ENCODE data around the gene ADAMTS14. TPM values are rescaled to one million over a fixed set of nuclear protein-coding genes. Genes with fewer than 3 reads are reported as not detected.

Gene ADAMTS14
- total RNA-seq, 1 experiment from 2014 or later = not detected

GRCh38 chr10:70782746-70783680, 110.7 kb downstream of the ADAMTS14 start:
- no peak for DNase-seq (ENCODE audit: low spot score)

DNA sequence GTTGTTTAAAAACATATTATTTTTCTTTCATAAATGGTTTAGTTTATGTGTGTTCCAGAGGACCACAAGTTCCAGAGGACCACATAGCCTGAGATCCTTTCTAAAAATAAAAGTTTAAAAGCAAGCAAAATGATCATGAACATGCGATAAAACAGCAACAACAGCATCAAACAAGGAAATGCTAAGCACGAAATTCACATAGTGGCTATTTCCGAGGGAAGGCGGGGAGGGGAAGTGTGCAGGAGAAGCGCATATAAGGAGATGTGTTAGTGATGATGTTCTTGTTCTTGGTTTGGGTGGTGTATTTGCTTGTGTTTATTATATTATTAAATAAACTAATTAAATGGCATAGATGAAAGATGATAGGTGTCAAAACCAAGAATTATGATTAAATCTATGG, 111.7 kb downstream of the ADAMTS14 start:
- no peak for DNase-seq (ENCODE audit: low spot score)

DNA sequence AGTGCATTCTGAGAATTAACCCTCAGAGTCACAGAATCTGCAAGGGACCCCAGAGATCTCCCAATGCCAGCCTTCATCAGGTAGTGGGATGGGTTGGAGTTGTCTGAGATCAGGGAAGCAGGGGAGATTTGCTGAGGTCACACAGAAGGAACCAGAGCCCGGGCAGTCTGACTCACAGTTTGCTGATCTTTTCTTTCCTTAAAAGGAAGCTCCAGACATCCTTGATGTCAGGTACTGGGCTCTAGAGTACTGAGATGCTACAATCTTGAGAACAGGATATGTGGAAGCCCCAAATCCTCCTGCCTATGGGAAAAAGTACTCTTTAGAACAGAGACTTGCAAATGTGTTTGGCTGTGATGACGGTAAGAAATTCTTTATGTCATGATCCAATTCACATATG, 112.2 kb downstream of the ADAMTS14 start:
- DNase-seq (ENCODE audit: low spot score) = peak; percentile 54

GRCh38 chr10:70785190-70785589, 112.9 kb downstream of the ADAMTS14 start, which contains the start of gene TBATA:
Gene TBATA (minus strand): TSS chr10:70785377. CDS start chr10:70783379, 1,998 bp downstream.
- no peak for DNase-seq (ENCODE audit: low spot score)

DNA sequence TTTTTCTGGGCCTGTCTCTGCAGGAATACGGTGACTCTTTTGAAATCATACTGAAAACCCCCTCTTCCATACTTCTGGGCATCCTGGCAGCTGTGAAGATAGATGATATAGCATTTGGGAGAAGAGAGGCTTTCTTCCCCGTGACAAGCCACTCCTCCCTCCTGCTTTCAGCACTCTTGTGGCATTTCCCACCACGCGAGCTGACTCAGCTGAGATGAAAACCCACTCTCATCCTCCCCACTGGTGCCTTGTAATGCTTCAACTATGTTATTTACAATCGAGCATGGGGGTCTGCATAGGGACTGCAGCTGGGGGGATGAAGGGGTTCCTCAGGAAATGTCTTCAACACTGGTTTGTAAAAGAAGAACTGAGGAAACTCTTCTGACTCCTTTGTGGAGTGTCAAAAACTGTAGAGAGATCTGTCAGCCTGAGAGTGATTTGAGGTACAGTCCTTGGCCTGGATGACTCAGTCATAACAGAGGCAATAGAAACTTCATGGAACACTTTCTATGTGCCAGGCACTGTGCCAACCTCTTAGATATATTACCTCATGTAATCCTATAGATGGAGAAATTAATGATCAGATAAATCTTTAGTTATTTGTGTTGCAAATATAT, 114.6 kb downstream of the ADAMTS14 start:
- DNase-seq (ENCODE audit: low spot score) = no peak

DNA sequence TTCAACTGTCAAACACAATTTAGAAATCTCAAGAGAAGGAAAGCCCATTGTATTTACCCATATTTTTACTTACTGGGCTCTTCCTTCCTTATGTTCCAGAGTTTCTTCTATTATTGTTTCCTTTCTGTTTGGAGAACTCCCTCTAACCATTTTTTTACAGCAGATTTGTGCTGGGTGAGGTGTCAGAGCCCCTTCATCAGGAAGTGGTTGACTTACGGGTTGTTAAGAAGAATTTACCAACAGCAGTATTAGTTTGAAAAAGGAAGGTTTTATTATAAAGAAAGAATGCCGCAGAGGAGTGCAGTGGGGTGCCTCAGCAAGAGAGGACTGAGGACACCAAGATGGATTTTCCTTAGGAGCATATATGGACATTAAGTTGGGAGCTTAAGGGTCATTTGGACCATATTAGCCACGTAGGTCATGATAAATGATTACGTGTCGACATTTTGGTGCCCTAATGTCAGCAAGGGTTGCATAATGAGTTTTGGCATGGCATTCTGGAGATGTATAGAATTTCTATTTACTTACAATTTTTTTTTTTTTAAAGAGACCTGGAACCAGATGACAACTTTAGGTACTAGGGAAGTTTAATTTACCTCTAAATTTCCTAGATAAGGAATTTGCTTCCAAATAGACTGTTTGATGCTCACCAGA, 119.2 kb downstream of the ADAMTS14 start:
- no peak for DNase-seq (ENCODE audit: low spot score)

DNA sequence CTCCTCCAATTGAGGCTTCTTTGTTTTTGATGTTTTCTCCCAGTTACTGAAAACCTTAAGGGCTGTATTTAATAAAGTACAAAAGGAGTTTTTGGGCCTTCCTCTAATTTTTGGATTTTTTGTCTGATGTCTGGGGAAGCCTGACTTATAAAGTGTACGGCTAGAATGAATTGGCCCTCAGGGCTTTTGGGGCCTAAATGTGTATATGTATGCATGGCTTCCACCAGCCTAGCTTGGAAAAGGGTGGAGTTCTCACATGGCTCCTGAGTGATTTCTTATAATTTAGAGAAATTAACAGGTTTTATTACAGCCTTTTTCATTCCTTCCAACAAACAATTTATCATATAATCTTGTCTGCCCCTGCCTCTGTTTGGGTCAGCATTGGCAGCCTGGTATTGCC, 123.3 kb downstream of the ADAMTS14 start:
- no peak for DNase-seq (ENCODE audit: low spot score)

DNA sequence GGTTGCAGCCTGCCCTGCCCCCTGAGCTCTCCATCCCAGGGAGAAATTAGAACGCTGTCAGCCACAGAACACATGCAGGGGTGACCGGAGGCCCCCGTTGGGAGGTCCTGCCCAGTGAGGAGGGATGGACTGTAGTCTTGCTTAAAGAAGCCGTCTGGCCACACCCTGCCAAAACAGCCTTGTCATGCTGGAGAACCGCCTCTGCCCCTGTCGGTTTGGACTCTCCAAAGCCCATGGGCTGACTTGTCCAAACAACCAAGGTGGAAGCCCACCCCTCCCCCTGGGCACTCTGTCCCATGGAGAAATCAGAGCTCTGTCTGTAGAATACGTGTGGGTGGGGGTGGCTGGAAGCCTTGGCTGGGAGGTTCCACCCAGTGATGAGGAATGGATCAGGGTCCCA, 125.5 kb downstream of the ADAMTS14 start:
- DNase-seq (ENCODE audit: low spot score) = no peak

DNA sequence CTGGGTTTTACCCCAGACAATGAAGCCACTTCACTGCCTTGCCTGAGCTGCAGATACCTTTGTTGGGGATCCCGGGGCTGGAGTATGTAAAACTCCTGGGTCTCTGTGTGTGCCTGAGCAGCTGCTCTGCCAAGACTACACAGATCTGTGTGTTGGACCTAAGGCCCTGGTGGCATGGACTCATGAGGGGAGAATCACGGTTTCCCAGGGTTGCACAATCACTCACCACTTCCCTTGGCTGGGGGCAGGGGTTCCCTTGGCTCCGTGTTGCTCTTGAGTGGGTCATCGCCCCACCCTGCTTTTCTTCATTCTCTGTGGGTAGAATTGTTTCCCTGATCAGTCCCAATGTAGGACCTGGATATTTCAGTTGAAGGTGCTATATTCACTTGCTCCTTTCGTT, 126.8 kb downstream of the ADAMTS14 start:
- DNase-seq (ENCODE audit: low spot score) = no peak

GRCh38 chr10:70801854-70802253, 129.5 kb downstream of the ADAMTS14 start:
- DNase-seq (ENCODE audit: low spot score) = no peak

DNA sequence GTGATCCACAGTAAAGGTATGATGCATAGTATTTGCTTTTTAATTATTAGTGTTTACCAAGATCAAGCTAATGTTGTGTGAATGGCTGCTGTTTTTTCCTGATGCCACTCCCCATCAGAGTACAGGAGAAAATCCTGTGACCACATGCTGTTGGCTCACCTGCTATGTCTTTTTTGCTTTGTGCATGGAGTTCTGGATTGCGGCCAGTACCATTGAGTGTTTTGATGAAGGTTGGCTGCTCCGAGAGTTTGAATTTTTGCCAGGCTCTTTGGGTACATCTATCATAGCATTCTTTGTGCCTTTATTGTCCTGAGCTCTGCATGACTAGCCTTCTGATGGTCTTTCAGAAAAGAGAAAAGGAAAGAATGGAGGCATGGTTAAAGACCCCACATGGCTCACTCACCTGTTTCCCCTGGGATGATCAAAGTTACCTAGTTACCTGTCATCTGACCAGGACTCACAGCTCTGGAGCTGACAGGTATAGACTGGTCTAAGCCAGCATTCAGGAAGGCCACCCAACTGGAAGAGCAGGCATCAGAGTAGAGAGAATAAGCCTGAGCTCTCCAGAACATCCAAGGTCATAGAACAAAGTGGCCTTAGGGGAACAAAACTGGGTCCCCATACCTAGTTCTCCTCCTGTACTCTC, 131.6 kb downstream of the ADAMTS14 start:
- no peak for DNase-seq (ENCODE audit: low spot score)

- DNase-seq (ENCODE audit: low spot score) = peak; percentile 13
Measured at GRCh38 chr10:70804421-70804808, 132.1 kb downstream of the ADAMTS14 start.

DNA sequence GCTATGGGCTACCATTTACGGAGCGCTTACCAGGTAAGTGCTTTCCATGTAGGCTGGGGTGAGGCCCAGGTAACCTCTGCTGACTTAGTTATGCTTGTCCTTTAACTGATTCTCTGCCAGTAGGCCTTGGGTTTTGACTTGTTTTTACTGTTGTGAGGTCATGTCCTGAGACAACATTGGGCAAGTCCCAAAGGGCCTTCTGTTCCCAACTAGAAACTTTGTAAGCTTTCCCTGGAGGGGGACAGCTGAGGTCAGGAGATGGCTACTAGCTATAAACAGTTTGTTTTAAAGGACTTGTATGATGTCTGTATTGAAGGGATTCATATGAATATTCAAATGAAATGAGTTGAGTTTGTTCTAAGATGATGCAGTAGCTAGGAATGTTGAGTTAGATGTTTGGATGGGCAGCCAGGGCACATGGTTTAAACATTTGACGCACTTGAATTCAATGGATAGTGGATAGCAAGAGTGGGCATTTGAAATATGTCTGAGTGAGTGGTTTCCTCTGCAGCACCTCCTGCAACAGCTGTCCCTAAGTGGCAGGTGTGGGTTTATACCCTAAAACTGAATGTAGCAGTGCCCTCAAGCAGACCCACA, 133.4 kb downstream of the ADAMTS14 start:
- no peak for DNase-seq (ENCODE audit: low spot score)

DNA sequence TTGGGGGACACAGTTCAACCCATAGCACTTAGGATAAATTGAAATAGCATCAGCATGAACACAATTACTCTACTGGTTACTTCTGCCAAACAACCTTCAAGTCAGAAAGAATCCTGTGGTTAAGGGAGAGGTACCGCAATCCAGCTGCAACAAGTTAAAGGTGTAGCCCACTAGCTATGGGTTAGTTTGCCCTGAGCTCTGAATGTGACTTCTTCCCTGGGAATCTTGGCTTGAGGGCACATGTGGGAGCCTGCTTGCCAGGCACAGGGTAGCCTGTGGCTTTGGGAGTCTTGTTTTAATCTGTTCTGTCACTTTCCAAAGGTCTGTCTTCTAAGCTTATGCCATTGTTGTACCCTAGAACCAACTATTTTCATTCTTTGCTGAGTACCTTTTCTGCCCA, 134.5 kb downstream of the ADAMTS14 start:
- no peak for DNase-seq (ENCODE audit: low spot score)

GRCh38 chr10:70807556-70807955, 135.2 kb downstream of the ADAMTS14 start:
- DNase-seq (ENCODE audit: low spot score) = peak; percentile 42

DNA sequence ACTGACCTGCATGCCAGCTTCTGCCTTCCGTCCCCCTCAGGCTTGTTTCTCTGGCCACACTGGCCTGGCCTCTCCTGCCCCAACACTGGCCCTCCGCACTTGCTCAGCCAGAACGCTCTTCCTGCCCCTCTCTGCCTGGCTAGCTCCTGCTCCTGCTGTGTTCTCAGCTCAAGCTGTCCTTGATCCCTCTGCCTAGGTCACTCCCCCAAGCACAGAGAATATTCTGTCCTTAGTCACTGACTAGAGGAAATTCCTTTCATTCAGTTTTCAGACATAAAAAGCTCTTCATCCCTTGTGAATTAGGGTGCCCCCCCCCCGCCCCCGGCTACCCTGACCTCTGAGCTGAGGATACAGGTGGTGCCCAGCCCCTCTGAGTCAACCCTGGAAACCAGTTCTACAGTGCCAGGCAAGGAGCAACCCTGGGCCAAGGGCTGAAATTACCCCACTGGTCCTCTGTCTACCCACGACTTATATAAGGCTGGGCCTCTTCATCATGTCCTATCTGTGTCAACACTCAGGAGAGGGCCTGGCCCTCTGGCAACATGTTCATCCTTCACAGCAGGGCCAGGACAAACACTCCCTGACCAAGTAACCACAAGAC, 136.8 kb downstream of the ADAMTS14 start:
- DNase-seq (ENCODE audit: low spot score) = no peak

DNA sequence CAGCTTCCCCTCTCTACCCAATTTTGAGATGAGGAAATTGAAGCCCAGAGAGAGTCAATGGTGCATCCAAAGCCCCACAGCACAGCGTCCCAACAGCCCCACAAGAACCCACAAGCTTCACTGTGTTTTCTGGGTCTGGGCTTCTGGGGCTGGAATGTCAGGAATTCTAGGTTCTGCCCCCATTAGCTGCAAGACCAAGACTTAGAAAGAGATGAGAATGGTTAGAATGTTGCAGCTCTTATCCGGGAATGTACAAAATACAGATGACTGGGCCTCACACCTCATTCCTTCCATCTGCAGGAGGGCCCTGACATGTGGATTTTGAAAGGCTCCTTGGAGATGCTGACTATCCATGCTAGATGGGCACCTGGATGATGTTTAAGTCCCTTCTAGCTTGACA, 137.4 kb downstream of the ADAMTS14 start:
- DNase-seq (ENCODE audit: low spot score) = no peak

GRCh38 chr10:70810967-70811366, 138.7 kb downstream of the ADAMTS14 start:
- DNase-seq (ENCODE audit: low spot score) = no peak

DNA sequence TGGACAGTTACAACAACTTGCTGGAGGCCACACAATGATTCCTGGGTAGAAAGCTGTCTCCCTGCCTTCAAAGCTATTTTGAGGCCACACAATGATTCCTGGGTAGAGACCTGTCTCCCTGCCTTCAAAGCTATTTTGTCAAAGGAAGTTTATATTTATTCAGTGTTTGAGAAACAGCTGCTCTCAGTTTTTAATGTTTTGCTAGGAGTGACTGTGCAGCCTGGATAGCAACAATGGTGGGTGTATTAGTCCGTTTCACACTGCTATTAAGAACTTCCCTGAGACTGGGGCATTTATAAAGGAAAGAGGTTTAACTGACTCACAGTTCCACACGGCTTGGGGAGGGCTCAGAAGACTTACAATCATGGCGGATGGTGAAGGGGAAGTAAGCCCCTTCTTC, 139.6 kb downstream of the ADAMTS14 start:
- DNase-seq (ENCODE audit: low spot score) = no peak

All from A172 (cell line).